ENCODE results near the gene ETV7.

GRCh38 chr6:36386495-36387439 lies 702 bp downstream of the ETV7 start:
- no peak for TF ChIP-seq CTCF (IDR thresholded peaks at IDR 0.05)
- TF ChIP-seq POLR2A (IDR thresholded peaks at IDR 0.05) = no peak
- TF ChIP-seq EP300 (IDR thresholded peaks at IDR 0.05) = no peak
- TF ChIP-seq POLR2AphosphoS5 (IDR thresholded peaks at IDR 0.05) = no peak

Data from sigmoid colon (tissue), 4 donors.